RWPE2 (cell line): ENCODE results near the gene LRP1B.

Experiments used
- ATAC-seq: fragments of 200-7000 bp; cut with Tn5 transposase; 3 replicates; pipeline ENCODE4 v1.9.1; 2021; ENCODE audit warnings: low read depth
- DNase-seq: peaks from one replicate; pipeline ENCODE4 v3.0.0-alpha.2; 2020; ENCODE audit warnings: low spot score
- H3K27ac ChIP-seq: fragments of 450-650 bp; 2 replicates; pipeline ENCODE4 v1.5.1; 2017; ENCODE audit warnings: mild to moderate bottlenecking; ENCODE audit not compliant: poor library complexity, severe bottlenecking
- H3K27me3 ChIP-seq: fragments of 250-450 bp; sonication (Bioruptor Pico); 2 replicates; pipeline ENCODE4 v1.5.1; 2021; ENCODE audit warnings: mild to moderate bottlenecking, moderate library complexity; ENCODE audit not compliant: insufficient read depth, poor library complexity, severe bottlenecking
- H3K36me3 ChIP-seq: fragments of 250-450 bp; sonication (Bioruptor Pico); 2 replicates; pipeline ENCODE4 v1.5.1; 2020; ENCODE audit warnings: low read depth, mild to moderate bottlenecking, moderate library complexity
- H3K4me1 ChIP-seq: fragments of 250-450 bp; sonication (Bioruptor Pico); 2 replicates; pipeline ENCODE4 v1.5.1; 2021; ENCODE audit warnings: mild to moderate bottlenecking, moderate library complexity; ENCODE audit not compliant: insufficient read depth, poor library complexity, severe bottlenecking
- H3K4me3 ChIP-seq: fragments of 250-450 bp; sonication (Bioruptor Pico); 2 replicates; pipeline ENCODE4 v1.5.1; 2021; ENCODE audit warnings: mild to moderate bottlenecking, moderate library complexity; ENCODE audit not compliant: severe bottlenecking
- H3K9me3 ChIP-seq: fragments of 250-450 bp; sonication (Bioruptor Pico); 2 replicates; pipeline ENCODE4 v1.5.1; 2021; ENCODE audit warnings: mild to moderate bottlenecking, moderate library complexity; ENCODE audit not compliant: severe bottlenecking
- TF ChIP-seq, protein P1 (sequence below): fragments of 450-650 bp; IDR thresholded peaks from one replicate; pipeline ENCODE4 v1.5.1; 2017; ENCODE audit warnings: mild to moderate bottlenecking, moderate library complexity; ENCODE audit not compliant: poor library complexity, severe bottlenecking

Gene LRP1B

DNA sequence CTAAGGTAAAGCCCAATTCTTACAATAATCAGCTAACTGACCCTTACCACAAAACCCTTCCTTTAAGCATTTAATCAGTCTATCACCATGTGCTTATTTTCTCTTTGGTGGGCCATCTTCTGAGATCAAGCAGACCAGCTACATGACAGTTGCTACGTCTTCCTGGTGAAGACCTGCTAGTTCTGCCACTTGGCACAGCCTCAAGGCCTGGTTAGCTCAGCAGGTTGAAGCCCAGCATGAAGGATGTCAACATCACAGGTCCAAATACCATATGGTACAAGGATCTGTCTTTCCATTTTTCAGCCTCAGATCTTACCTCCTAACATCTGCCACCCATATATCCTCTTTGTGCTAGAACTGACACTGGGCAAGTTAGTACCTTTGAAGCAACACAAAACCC lies 636.9 kb downstream of the LRP1B start:
- no peak for ATAC-seq
- DNase-seq: no peak
- TF ChIP-seq, protein P1, sequence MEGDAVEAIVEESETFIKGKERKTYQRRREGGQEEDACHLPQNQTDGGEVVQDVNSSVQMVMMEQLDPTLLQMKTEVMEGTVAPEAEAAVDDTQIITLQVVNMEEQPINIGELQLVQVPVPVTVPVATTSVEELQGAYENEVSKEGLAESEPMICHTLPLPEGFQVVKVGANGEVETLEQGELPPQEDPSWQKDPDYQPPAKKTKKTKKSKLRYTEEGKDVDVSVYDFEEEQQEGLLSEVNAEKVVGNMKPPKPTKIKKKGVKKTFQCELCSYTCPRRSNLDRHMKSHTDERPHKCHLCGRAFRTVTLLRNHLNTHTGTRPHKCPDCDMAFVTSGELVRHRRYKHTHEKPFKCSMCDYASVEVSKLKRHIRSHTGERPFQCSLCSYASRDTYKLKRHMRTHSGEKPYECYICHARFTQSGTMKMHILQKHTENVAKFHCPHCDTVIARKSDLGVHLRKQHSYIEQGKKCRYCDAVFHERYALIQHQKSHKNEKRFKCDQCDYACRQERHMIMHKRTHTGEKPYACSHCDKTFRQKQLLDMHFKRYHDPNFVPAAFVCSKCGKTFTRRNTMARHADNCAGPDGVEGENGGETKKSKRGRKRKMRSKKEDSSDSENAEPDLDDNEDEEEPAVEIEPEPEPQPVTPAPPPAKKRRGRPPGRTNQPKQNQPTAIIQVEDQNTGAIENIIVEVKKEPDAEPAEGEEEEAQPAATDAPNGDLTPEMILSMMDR: no peak
- Histone ChIP-seq H3K27ac (no peak overlapping the region), H3K27me3 (no peaks in the 10 kb centered on the region), H3K4me1 (no peaks in the 10 kb centered on the region), H3K36me3 (no peaks in the 10 kb centered on the region), H3K4me3 (no peak overlapping the region), H3K9me3 (no peaks in the 10 kb centered on the region)

DNA sequence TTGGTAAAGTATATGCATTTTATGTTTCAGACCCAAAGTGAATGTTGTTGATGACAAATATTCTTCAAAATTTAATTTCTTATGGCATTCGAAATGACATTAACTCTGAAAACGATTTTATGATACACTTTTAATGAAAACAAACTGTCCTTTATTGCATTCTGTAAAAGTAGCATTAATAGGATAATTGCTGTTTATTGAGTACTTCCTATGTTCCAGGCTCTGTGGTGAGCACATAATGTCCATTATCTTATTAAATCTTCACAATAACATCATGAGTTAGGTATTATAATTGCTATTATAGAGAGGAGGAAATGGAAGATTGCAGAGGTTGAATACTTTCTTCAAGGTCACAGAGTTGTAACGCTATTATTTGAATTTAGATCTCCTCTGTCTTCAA lies 638.0 kb downstream of the LRP1B start:
- no peaks in the 10 kb centered on the region for H3K36me3 ChIP-seq
- no peaks in the 10 kb centered on the region for H3K4me1 ChIP-seq
- no peak overlapping the region for H3K4me3 ChIP-seq
- TF ChIP-seq, protein P1: no peak
- H3K9me3 ChIP-seq: no peaks in the 10 kb centered on the region
- ATAC-seq: no peak
- H3K27ac ChIP-seq: no peak overlapping the region
- no peak for DNase-seq
- H3K27me3 ChIP-seq: no peaks in the 10 kb centered on the region

DNA sequence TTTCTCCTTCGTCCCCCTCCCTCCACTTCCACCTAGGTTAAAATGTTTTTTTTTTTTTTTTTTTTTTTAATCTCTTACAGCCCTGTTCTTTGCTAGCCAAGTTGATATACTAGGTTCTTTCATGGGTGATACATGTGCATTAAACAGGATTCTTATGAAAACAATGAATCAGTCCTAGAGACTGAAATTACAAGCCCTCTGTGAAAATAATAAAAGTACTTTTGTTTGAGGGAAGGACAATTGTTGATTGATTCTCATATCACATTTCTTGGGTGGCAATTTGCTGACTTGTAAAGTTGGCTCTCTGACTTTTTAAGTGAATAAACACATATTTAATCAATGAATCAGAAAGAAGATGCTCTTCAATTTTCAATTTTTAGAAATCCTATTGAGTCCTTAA lies 639.9 kb downstream of the LRP1B start:
- Histone ChIP-seq H3K36me3 (no peaks in the 10 kb centered on the region), H3K27ac (no peak overlapping the region), H3K4me1 (no peaks in the 10 kb centered on the region), H3K9me3 (no peaks in the 10 kb centered on the region), H3K4me3 (no peak overlapping the region), H3K27me3 (no peaks in the 10 kb centered on the region)
- TF ChIP-seq, protein P1: no peak
- ATAC-seq (no peak), DNase-seq (no peak)

DNA sequence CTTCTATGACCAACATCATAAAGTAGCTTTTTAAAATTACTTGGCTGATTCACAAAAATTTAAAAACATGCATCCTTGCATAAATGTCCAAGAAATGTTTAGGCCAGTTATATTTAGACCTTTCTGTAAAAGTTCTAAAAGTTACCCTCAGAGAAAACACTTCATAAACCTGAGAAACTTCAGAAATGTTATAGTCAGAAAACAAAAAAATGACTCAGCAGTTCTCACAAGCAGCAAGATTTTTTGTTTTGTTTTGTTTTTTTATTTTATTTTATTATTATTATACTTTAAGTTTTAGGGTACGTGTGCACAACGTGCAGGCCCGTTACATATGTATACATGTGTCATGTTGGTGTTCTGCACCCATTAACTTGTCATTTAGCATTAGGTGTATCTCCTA lies 648.1 kb downstream of the LRP1B start:
- no peak overlapping the region for H3K4me3 ChIP-seq
- DNase-seq (no peak), ATAC-seq (no peak)
- no peaks in the 10 kb centered on the region for H3K4me1 ChIP-seq
- no peaks in the 10 kb centered on the region for H3K9me3 ChIP-seq
- no peak overlapping the region for H3K27ac ChIP-seq
- no peaks in the 10 kb centered on the region for H3K27me3 ChIP-seq
- H3K36me3 ChIP-seq: no peaks in the 10 kb centered on the region
- TF ChIP-seq, protein P1: no peak

DNA sequence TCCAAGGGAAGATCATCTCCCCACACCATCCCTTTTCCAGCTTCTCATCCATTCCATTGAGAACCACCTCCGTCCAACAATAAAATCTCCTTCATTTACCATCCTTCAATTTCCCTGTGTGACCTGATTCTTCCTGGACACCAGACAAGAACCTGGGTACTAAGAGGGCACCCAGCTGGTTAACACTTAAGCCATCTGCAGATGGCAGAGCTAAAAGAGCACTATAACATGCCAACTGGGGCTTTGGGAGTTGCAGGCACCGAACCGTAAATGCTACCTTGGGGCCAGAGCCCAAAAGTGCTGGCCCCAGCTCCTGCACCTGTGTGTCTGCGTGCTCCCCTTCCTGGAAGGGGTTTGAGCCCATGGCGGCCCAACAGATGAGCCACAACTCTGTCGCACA lies 655.0 kb downstream of the LRP1B start:
- Histone ChIP-seq H3K27ac (no peak overlapping the region), H3K9me3 (no peaks in the 10 kb centered on the region), H3K4me1 (no peaks in the 10 kb centered on the region), H3K4me3 (no peak overlapping the region), H3K27me3 (no peaks in the 10 kb centered on the region), H3K36me3 (no peaks in the 10 kb centered on the region)
- no peak for DNase-seq
- ATAC-seq: no peak
- TF ChIP-seq, protein P1: no peak
